GM12872 (cell line): ENCODE measurements around the gene PSKH1.

Source experiments
- CTCF ChIP-seq: IDR thresholded peaks from 3 replicates; pipeline ENCODE4 v1.5.1; 2011; ENCODE audit warnings: low read depth, mild to moderate bottlenecking, low read length, moderate library complexity; ENCODE audit not compliant: insufficient read depth

The PSKH1 gene

GRCh38 chr16:67892899-67893742, at the start of gene PSKH1:
Gene PSKH1 (plus strand): TSS chr16:67893254. CDS start chr16:67908750, 15,496 bp downstream.
- TF ChIP-seq CTCF = no peak

GRCh38 chr16:67843343-67843765, 49.7 kb upstream of the PSKH1 start:
- no peak for TF ChIP-seq CTCF

GRCh38 chr16:67844497-67844896, 48.6 kb upstream of the PSKH1 start:
- no peak for TF ChIP-seq CTCF

GRCh38 chr16:67845291-67846062, 47.6 kb upstream of the PSKH1 start:
- TF ChIP-seq CTCF = no peak

- no peak for TF ChIP-seq CTCF
These were observed 47.1 kb upstream of the PSKH1 start for GRCh38 chr16:67846063-67846319.

- TF ChIP-seq CTCF = no peak
These were observed 46.6 kb upstream of the PSKH1 start, which contains the start of gene NUTF2 for GRCh38 chr16:67846320-67847063. Gene NUTF2 (plus strand): TSS chr16:67846933. CDS start chr16:67865131, 18,198 bp downstream.
